ENCODE data around the gene KIF4A.
"Not testable (repeated sequence)": the region's sequence is repeated elsewhere in the genome, so short reads cannot be mapped to it uniquely, and the experiment has no call there.

The KIF4A gene

GRCh38 chrX:70289168-70289792 lies 624 bp upstream of the KIF4A start:
- no peak for DNase-seq

- no peak for DNase-seq
Measured at GRCh38 chrX:70292788-70293187, 2.9 kb downstream of the KIF4A start.

- no peak for DNase-seq
Measured at GRCh38 chrX:70293621-70294020, 3.7 kb downstream of the KIF4A start.

- DNase-seq, result no peak
Measured at GRCh38 chrX:70301716-70302115, 11.8 kb downstream of the KIF4A start.

GRCh38 chrX:70313503-70313902 lies 23.6 kb downstream of the KIF4A start:
- no peak for DNase-seq

- no peak for DNase-seq
Measured at GRCh38 chrX:70322784-70323183, 32.9 kb downstream of the KIF4A start.

GRCh38 chrX:70323628-70324027 lies 33.7 kb downstream of the KIF4A start:
- DNase-seq, result not testable (repeated sequence)

- no peak for DNase-seq
Measured at GRCh38 chrX:70324326-70324725, 34.4 kb downstream of the KIF4A start.

GRCh38 chrX:70331161-70331560 lies 41.3 kb downstream of the KIF4A start:
- no peak for DNase-seq

GRCh38 chrX:70332600-70332999 lies 42.7 kb downstream of the KIF4A start:
- DNase-seq, result no peak

GRCh38 chrX:70336767-70337166 lies 46.9 kb downstream of the KIF4A start:
- DNase-seq, result no peak

GRCh38 chrX:70338290-70338689 lies 48.4 kb downstream of the KIF4A start:
- DNase-seq, result no peak

- DNase-seq, result no peak
Measured at GRCh38 chrX:70343435-70343834, 53.5 kb downstream of the KIF4A start.

- DNase-seq, result no peak
Measured at GRCh38 chrX:70346418-70347070, 56.6 kb downstream of the KIF4A start.

- not testable (repeated sequence) for DNase-seq
Measured at GRCh38 chrX:70348825-70349224, 58.9 kb downstream of the KIF4A start.

- not testable (repeated sequence) for DNase-seq
Measured at GRCh38 chrX:70349367-70350125, 59.6 kb downstream of the KIF4A start.

GRCh38 chrX:70352496-70352895 lies 62.6 kb downstream of the KIF4A start:
- no peak for DNase-seq

GRCh38 chrX:70353514-70353913 lies 63.6 kb downstream of the KIF4A start:
- DNase-seq, result no peak

GRCh38 chrX:70354716-70355115 lies 64.8 kb downstream of the KIF4A start:
- no peak for DNase-seq

- no peak for DNase-seq
Measured at GRCh38 chrX:70359458-70359857, 69.6 kb downstream of the KIF4A start.

- DNase-seq, result no peak
Measured at GRCh38 chrX:70360366-70360765, 70.5 kb downstream of the KIF4A start.

GRCh38 chrX:70368731-70369130 lies 78.8 kb downstream of the KIF4A start:
- not testable (repeated sequence) for DNase-seq

GRCh38 chrX:70386235-70386634 lies 96.3 kb downstream of the KIF4A start:
- DNase-seq, result no peak

GRCh38 chrX:70398899-70399298 lies 109.0 kb downstream of the KIF4A start:
- no peak for DNase-seq

All from left hindlimb (tissue), 1 donor.